GM23248 (cell line): ENCODE measurements around the gene NACC1. TPM values are rescaled to one million over a fixed set of nuclear protein-coding genes. Genes with fewer than 3 reads are reported as not detected.
A peak's percentile ranks its signal among the peaks of the same experiment; 100 is the strongest.

Experiments used
- DNase-seq: peaks from one replicate; pipeline ENCODE4 v3.0.0-alpha.2; 2015
- H2AFZ ChIP-seq: fragments of 200-600 bp; sonication (generic); 2 replicates; pipeline ENCODE4 v1.6.1; 2016; ENCODE audit warnings: antibody characterized with exemption
- H3F3A ChIP-seq: fragments of 200-600 bp; sonication (generic); 2 replicates; pipeline ENCODE4 v1.6.1; 2016; ENCODE audit warnings: mild to moderate bottlenecking, antibody characterized with exemption, mixed run types; ENCODE audit not compliant: insufficient read depth
- H3K27ac ChIP-seq: fragments of 200-600 bp; sonication (generic); 2 replicates; pipeline ENCODE4 v1.5.1; 2016; ENCODE audit warnings: mild to moderate bottlenecking
- H3K27me3 ChIP-seq: fragments of 200-600 bp; sonication (generic); replicated peaks from 2 replicates; pipeline ENCODE4 v1.6.1; 2016; ENCODE audit warnings: mild to moderate bottlenecking; ENCODE audit not compliant: insufficient read depth
- H3K36me3 ChIP-seq: fragments of 200-600 bp; sonication (generic); 2 replicates; pipeline ENCODE4 v1.6.1; 2016; ENCODE audit warnings: low read depth, mild to moderate bottlenecking
- H3K4me1 ChIP-seq: fragments of 200-600 bp; sonication (generic); 2 replicates; pipeline ENCODE4 v1.6.1; 2016; ENCODE audit warnings: mild to moderate bottlenecking; ENCODE audit not compliant: insufficient read depth
- H3K4me2 ChIP-seq: fragments of 200-600 bp; sonication (generic); one replicate; pipeline ENCODE4 v1.6.1; 2016; ENCODE audit warnings: mild to moderate bottlenecking; ENCODE audit not compliant: unreplicated experiment
- H3K4me3 ChIP-seq: fragments of 200-600 bp; sonication (generic); 2 replicates; pipeline ENCODE4 v1.5.1; 2016; ENCODE audit warnings: mild to moderate bottlenecking
- H3K79me2 ChIP-seq: fragments of 200-600 bp; sonication (generic); 2 replicates; pipeline ENCODE4 v1.6.1; 2016; ENCODE audit warnings: mild to moderate bottlenecking; ENCODE audit not compliant: insufficient read depth
- H3K9ac ChIP-seq: fragments of 200-600 bp; sonication (generic); 2 replicates; pipeline ENCODE4 v1.6.1; 2016; ENCODE audit warnings: mild to moderate bottlenecking
- H3K9me2 ChIP-seq: fragments of 200-600 bp; sonication (generic); 2 replicates; pipeline ENCODE4 v1.6.1; 2016; ENCODE audit warnings: mixed run types, mild to moderate bottlenecking, moderate library complexity; ENCODE audit not compliant: insufficient read depth
- H3K9me3 ChIP-seq: fragments of 200-600 bp; sonication (generic); one replicate; pipeline ENCODE4 v1.6.1; 2017; ENCODE audit warnings: low read depth
- H4K20me1 ChIP-seq: fragments of 200-600 bp; sonication (generic); 2 replicates; pipeline ENCODE4 v1.6.0; 2016; ENCODE audit not compliant: insufficient read depth
- EZH2 ChIP-seq: fragments of 200-600 bp; sonication (generic); IDR thresholded peaks from 2 replicates; pipeline ENCODE4 v1.6.1; 2018; ENCODE audit warnings: antibody characterized with exemption, mild to moderate bottlenecking; ENCODE audit not compliant: insufficient read depth, poor library complexity, severe bottlenecking
- EZH2phosphoT487 ChIP-seq: fragments of 200-600 bp; sonication (generic); IDR thresholded peaks from 2 replicates; pipeline ENCODE4 v1.6.1; 2018; ENCODE audit warnings: antibody characterized with exemption, moderate library complexity, mild to moderate bottlenecking, low read depth; ENCODE audit not compliant: insufficient read depth
- WGBS, 2 experiments: methylation state at CpG; one replicate each; pipeline ENCODE4 v1.1.6; 2015 to 2017; ENCODE audit warnings: low lambda C conversion rate in 2 of 2, low coverage in 1 of 2; ENCODE audit errors: missing lambda C conversion rate in 2 of 2; 5-methylcytosine and 5-hydroxymethylcytosine counted together
- in situ Hi-C: fragments of 300-500 bp; cut with MboI; formaldehyde crosslinking; loops from 2 replicates; pipeline ENCODE4 v1.15.0; 2020
- polyA plus RNA-seq: library from polyadenylated mRNA; unstranded; fragments of >200 nt; fragmentation: Nextera tagmentation; extraction: Ambion mirVana; gene quantifications from 2 replicates; pipeline ENCODE4 v1.2.1, GENCODE V29; 2016
- total RNA-seq: library from RNA; depleted of rRNA; stranded (reverse); fragments of >200 nt; shearing (Covaris generic); gene quantifications from 2 replicates; pipeline ENCODE4 v1.2.3, GENCODE V29; 2014

Gene NACC1
- total and polyA plus RNA-seq, 2 experiments from 2014 or later: 1.4 to 104 TPM

DNA sequence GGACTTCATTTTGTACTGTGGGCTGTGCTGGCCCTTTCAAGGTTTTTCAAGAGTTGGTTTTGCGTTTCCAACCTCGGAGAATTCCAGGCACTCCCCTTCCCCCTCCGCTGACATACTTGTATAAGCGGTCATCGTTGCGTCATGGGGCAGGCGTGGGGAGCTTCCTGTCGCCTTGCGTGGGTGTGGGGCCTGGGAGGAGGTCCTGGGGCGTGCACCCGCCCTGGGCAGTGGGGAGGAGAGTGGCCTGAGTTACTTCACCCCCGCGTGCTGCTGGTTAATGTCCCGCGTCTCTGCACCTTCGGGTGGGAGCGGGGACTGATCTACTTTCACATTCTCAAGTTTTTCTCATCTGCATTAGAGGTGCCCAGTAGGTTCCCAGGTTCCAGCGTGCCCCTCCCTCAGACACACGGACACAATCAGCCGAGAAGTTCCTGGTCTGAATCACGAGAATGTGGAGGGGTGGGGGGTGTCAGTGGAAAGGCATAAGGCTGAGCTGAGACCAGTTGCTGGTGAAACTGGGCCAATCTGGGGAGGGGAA, 36.2 kb downstream of the NACC1 start:
- Histone ChIP-seq H2AFZ (no peak overlapping the region), H3K4me1 (0 out of 2 replicates have a peak, but pooled peaks cover 5% of the 10 kb centered on the region), H3K9me2 (no peaks in the 10 kb centered on the region), H3K79me2 (peaks cover 42% of the 10 kb centered on the region), H3K36me3 (no peaks in the 10 kb centered on the region; the same call in 1 of the 2 replicates), H3K4me3 (peak overlapping the region; percentile 83), H3K4me2 (peak overlapping the region; percentile 98), H4K20me1 (no peaks in the 10 kb centered on the region), H3K27ac (peak overlapping the region; percentile 94), H3K27me3 (no peaks in the 10 kb centered on the region), H3K9ac (peak overlapping the region; percentile 96), H3F3A (peaks cover 43% of the 10 kb centered on the region), H3K9me3 (no peaks in the 10 kb centered on the region)
- TF ChIP-seq EZH2: no peak
- no peak for TF ChIP-seq EZH2phosphoT487
- 1% methylated on average over 21 of the region's 21 CpGs for WGBS, 2 experiments
- in situ Hi-C loops: no loop called here
- DNase-seq: peak; percentile 99

DNA sequence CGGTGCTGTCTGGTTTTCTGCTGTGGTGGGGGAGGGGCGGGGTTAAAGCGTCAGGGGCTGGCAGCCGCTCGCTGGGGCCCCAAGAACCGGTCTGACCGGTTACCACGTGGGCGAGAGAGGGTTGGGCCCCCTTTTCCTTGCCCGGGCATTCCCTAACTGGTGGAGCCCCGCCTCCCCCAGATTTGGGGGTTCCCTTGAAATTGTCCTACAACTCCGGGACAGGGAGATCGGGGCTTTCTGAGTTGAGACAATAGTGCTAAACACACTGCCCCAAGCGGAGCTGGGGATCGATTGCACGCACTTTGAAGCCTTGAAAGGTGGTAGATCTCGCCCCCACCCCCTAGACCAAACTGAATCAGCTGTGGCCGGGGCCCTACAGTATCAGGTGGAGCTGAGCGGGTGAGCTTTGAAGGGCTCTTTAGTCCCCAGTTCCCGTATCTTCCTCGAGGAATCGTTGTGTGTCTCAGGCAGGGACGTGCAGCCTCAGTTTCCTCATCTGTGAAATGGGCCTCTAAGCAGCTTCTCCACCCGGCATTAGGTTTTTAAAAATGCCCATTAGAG, 36.9 kb downstream of the NACC1 start:
- WGBS, 2 experiments: 5% methylated on average over 22 to 24 of the region's 24 CpGs
- no peak for TF ChIP-seq EZH2
- no peak for TF ChIP-seq EZH2phosphoT487
- Histone ChIP-seq H3K36me3 (no peaks in the 10 kb centered on the region; the same call in 1 of the 2 replicates), H4K20me1 (no peaks in the 10 kb centered on the region), H3K9me3 (no peaks in the 10 kb centered on the region), H3K4me2 (peak overlapping the region; percentile 98), H3K27ac (peak overlapping the region; percentile 94), H3F3A (peaks cover 44% of the 10 kb centered on the region), H3K4me1 (0 out of 2 replicates have a peak, but pooled peaks cover 5% of the 10 kb centered on the region), H2AFZ (no peak overlapping the region), H3K79me2 (peaks cover 40% of the 10 kb centered on the region), H3K9me2 (no peaks in the 10 kb centered on the region), H3K4me3 (peak overlapping the region; percentile 83), H3K27me3 (no peaks in the 10 kb centered on the region), H3K9ac (peak overlapping the region; percentile 96)
- DNase-seq: peak; percentile 83
- in situ Hi-C loops: no loop called here

DNA sequence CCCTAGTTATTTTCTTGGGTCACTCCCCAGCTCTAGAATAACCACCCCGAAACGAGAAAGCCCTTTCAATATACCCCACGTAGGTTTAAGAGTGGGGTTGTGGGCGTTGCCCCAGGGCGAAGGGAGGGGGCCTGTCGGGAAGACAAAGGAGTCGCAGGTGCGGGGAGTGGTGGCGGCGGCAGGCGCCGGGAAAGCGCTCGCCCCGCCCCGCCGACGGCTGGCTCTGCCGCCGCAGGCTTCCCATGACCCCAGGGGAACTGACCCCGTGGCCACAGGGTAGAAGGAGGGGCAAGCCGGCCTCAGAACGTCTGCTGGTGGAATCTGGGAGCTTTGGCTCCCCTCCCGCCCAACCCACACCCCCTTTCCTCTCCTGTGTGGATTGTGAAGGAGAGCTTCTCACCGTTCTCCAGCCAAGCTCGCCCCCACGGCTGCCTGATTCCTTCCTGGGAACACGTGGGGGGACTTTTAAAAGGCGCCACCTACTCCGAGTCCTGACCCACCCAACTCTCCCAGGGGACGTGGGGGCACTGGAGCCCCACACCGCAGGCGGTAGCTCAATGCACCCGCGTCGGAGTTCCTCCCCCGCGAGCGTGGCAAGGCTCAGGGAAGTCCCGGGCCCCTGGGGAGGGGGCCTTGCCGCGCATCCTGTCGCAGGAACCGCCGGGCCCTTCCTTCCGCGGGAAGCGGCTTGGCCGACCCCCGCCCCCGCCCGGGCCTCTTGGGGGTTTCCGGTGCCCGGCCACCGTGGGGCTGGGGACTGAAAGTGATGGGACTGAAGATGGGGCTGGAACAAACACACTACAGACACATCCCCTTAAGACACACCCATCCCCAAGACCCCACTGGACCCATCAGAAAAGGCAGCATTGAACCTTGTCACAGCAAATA, 37.7 kb downstream of the NACC1 start:
- H3K27ac ChIP-seq: peak overlapping the region; percentile 94
- H3K4me1 ChIP-seq: peaks cover 11% of the 10 kb centered on the region; the same call in 1 of the 2 replicates
- H3K9me3 ChIP-seq: no peaks in the 10 kb centered on the region
- TF ChIP-seq EZH2 (no peak), EZH2phosphoT487 (no peak)
- DNase-seq: peak; percentile 85
- no peaks in the 10 kb centered on the region for H3K27me3 ChIP-seq
- no peaks in the 10 kb centered on the region for H4K20me1 ChIP-seq
- no peak overlapping the region for H2AFZ ChIP-seq
- H3K36me3 ChIP-seq: no peaks in the 10 kb centered on the region; the same call in 1 of the 2 replicates
- in situ Hi-C loops: no loop called here
- H3K79me2 ChIP-seq: peaks cover 36% of the 10 kb centered on the region
- H3K4me2 ChIP-seq: peak overlapping the region; percentile 98
- H3K9ac ChIP-seq: peak overlapping the region; percentile 96
- 18 to 27% methylated on average over 35 to 48 of the region's 55 CpGs for WGBS, 2 experiments
- peak overlapping the region; percentile 83 for H3K4me3 ChIP-seq
- H3F3A ChIP-seq: peaks cover 49% of the 10 kb centered on the region
- H3K9me2 ChIP-seq: no peaks in the 10 kb centered on the region

DNA sequence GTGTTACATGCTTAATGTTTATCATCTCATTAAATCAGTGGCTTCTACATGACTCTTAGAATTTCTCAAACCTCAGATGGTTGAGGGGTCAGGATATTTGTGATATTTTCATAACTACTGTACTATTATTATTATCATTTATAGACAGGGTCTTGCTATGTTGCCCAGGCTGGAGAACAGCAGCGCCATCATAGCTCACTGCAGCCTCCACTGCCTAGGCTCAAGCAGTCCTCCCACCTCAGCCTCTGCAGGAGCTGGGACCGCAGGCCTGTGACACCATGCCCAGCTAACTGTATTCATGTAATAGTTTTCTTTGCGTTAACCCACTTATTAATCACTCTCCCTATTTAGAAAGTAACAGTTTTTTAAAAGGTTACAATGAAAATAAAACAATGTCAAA, 41.6 kb downstream of the NACC1 start:
- H3K27ac ChIP-seq: no peak overlapping the region

More for the DNA sequence above, 41.6 kb downstream of the NACC1 start:
- Histone ChIP-seq H3K4me3 (no peak overlapping the region), H3K9me3 (no peaks in the 10 kb centered on the region), H3K4me1 (peaks cover 46% of the 10 kb centered on the region), H3F3A (peaks cover 49% of the 10 kb centered on the region), H3K27me3 (no peaks in the 10 kb centered on the region), H3K79me2 (peaks cover 13% of the 10 kb centered on the region), H4K20me1 (no peaks in the 10 kb centered on the region), H2AFZ (no peak overlapping the region), H3K4me2 (no peak overlapping the region), H3K9me2 (no peaks in the 10 kb centered on the region), H3K9ac (no peak overlapping the region), H3K36me3 (no peaks in the 10 kb centered on the region)
- 95 to 97% methylated on average over 3 of the region's 3 CpGs for WGBS, 2 experiments
- DNase-seq: no peak
- in situ Hi-C loops: no loop called here
- TF ChIP-seq EZH2phosphoT487: no peak
- no peak for TF ChIP-seq EZH2
